Measurements from ENCODE around the gene OTOP3. TPM values are rescaled to one million over a fixed set of nuclear protein-coding genes. Genes with fewer than 3 reads are reported as not detected.

OTOP3 gene
- total RNA-seq, 1 experiment from 2014 or later, result not detected

GRCh38 chr17:74921026-74921681 is 14.5 kb upstream of the OTOP3 start:
- no peak; the same call in 1 of the 2 replicates for ATAC-seq
- Mint-ChIP-seq H3K27ac (no peak overlapping the region), H3K4me3 (no peak overlapping the region), H3K27me3 (ENCODE audit: low read depth) (peaks cover 49% of the 10 kb centered on the region), H3K4me1 (peaks cover 13% of the 10 kb centered on the region), H3K9me3 (no peaks in the 10 kb centered on the region), H3K36me3 (no peaks in the 10 kb centered on the region)
- TF ChIP-seq ZNF138 (CRISPR knock-in tag; conservative IDR thresholded peaks at IDR 0.05), result no peak
- TF ChIP-seq ZMAT4 (CRISPR knock-in tag; IDR thresholded peaks at IDR 0.05), result no peak
- TF ChIP-seq NR1H2 (CRISPR knock-in tag; IDR thresholded peaks at IDR 0.05), result no peak
- TF ChIP-seq FOXK1 (CRISPR knock-in tag; IDR thresholded peaks at IDR 0.05), result no peak
- TF ChIP-seq ZNF396 (CRISPR knock-in tag; IDR thresholded peaks at IDR 0.05; ENCODE audit: borderline replicate concordance), result no peak
- DNase-seq (ENCODE audit: low spot score), result no peak
- ChIA-PET CTCF (interaction anchor here (0.6 to 7.8 kb wide), 14 partner anchors 11 to 150 kb away, joined by 3 to 206 read pairs (median 4); partner anchors contain the start of genes FADS6, FDXR, GRIN2C and OTOP3), POLR2A (no interaction called here)

- POLR2A ChIA-PET, result no interaction called here
- no peaks in the 10 kb centered on the region for H3K36me3 Mint-ChIP-seq
Observed at GRCh38 chr17:74921769-74922168, 13.9 kb upstream of the OTOP3 start.

GRCh38 chr17:74922172-74922571 is 13.5 kb upstream of the OTOP3 start:
- Mint-ChIP-seq H3K4me1 (peaks cover 13% of the 10 kb centered on the region), H3K4me3 (peak overlapping the region; percentile 70), H3K27ac (no peak overlapping the region), H3K27me3 (ENCODE audit: low read depth) (peaks cover 59% of the 10 kb centered on the region), H3K36me3 (no peaks in the 10 kb centered on the region), H3K9me3 (no peaks in the 10 kb centered on the region)
- ChIA-PET CTCF (interaction anchor here (0.8 to 7.8 kb wide), 13 partner anchors 8 to 284 kb away, joined by 3 to 206 read pairs (median 4); partner anchors contain the start of genes CDR2L, HID1 and NUP85), POLR2A (no interaction called here)
- no peak for TF ChIP-seq ZSCAN18 (CRISPR knock-in tag; IDR thresholded peaks at IDR 0.05)
- no peak for TF ChIP-seq ERG (CRISPR knock-in tag; IDR thresholded peaks at IDR 0.05)
- TF ChIP-seq ZNF671 (CRISPR knock-in tag; IDR thresholded peaks at IDR 0.05), result no peak
- TF ChIP-seq ATF1 (CRISPR knock-in tag; IDR thresholded peaks at IDR 0.05), result no peak
- no peak for TF ChIP-seq MXD4 (CRISPR knock-in tag; IDR thresholded peaks at IDR 0.05; ENCODE audit: borderline replicate concordance)
- TF ChIP-seq NR2C2 (CRISPR knock-in tag; IDR thresholded peaks at IDR 0.05), result no peak
- no peak for TF ChIP-seq IRF1 (CRISPR knock-in tag; IDR thresholded peaks at IDR 0.05)
- no peak for TF ChIP-seq OVOL2 (CRISPR knock-in tag; IDR thresholded peaks at IDR 0.05; ENCODE audit: borderline replicate concordance)
- TF ChIP-seq NR3C1 (CRISPR knock-in tag; conservative IDR thresholded peaks at IDR 0.05; ENCODE audit: low read depth), result no peak
- TF ChIP-seq STAT6 (CRISPR knock-in tag; conservative IDR thresholded peaks at IDR 0.05; ENCODE audit: low read depth), result no peak
- TF ChIP-seq FOXJ3 (CRISPR knock-in tag; IDR thresholded peaks at IDR 0.05; ENCODE audit: borderline replicate concordance), result no peak
- no peak for TF ChIP-seq TEAD4 (CRISPR knock-in tag; IDR thresholded peaks at IDR 0.05)
- TF ChIP-seq GRHL2 (CRISPR knock-in tag; IDR thresholded peaks at IDR 0.05; ENCODE audit: insufficient replicate concordance, severe bottlenecking), result no peak
- TF ChIP-seq IRF2 (CRISPR knock-in tag; IDR thresholded peaks at IDR 0.05; ENCODE audit: borderline replicate concordance, low read depth), result no peak
- DNase-seq (ENCODE audit: low spot score) (no peak), ATAC-seq (no peak)

More at GRCh38 chr17:74921769-74922168, 13.9 kb upstream of the OTOP3 start:
- CTCF ChIA-PET, result interaction anchor here (0.7 to 7.8 kb wide), 5 partner anchors 12 to 42 kb away, joined by 3 to 206 read pairs (median 12); partner anchors contain the start of gene FADS6
- Mint-ChIP-seq H3K4me1 (peaks cover 13% of the 10 kb centered on the region), H3K9me3 (no peaks in the 10 kb centered on the region), H3K27me3 (ENCODE audit: low read depth) (peaks cover 55% of the 10 kb centered on the region), H3K4me3 (no peak overlapping the region), H3K27ac (no peak overlapping the region)
- no peak for ATAC-seq
- no peak for DNase-seq (ENCODE audit: low spot score)
- TF ChIP-seq JUN (CRISPR knock-in tag; IDR thresholded peaks at IDR 0.05) (no peak), CBFB (CRISPR knock-in tag; IDR thresholded peaks at IDR 0.05; ENCODE audit: low read depth) (no peak), ERG (CRISPR knock-in tag; IDR thresholded peaks at IDR 0.05) (no peak)
